ENCODE data around the gene LMF1. TPM values are rescaled to one million over a fixed set of nuclear protein-coding genes. Genes with fewer than 3 reads are reported as not detected.

LMF1 gene
- polyA plus RNA-seq, 12 donors = 8.5 to 16.9 (median 11.0) TPM; not detected in 1

DNA sequence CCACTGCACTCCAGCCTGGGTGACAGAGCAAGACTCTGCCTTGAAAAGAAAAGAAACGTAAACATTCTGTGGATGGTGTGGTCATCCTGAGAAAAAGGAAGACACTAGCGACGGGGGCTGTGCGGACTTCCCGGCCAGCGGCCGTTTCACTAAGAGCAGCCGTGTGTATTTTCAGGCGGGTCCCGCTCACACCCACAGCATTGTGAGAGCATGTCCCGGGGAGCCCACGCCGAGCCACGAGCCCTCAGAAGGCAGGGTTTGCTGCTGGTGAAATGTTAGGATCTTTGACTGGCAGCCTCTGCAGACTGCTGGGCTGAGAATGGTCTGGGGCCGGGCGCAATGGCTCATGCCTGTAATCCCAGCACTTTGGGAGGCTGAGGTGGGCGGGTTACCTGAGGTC lies 40.3 kb downstream of the LMF1 start:
- no peak for DNase-seq

DNA sequence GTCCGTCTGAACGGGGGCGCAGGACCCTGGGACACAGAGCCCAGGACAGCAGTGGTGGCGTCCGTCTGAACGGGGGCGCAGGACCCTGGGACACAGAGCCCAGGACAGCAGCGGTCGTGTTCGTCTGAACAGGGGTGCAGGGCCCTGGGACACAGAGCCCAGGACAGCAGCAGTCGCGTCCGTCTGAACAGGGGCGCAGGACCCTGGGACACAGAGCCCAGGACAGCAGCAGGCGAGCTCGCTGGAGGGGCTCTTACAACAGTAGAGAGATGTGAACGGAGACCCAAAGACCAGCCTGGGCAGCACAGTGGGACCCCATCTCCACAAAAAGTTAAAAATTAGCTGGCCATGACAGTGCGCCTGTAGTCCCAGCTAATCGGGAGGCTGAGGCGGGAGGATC lies 40.7 kb downstream of the LMF1 start:
- no peak for DNase-seq

- no peak for DNase-seq
These were observed 41.3 kb downstream of the LMF1 start for GRCh38 chr16:929227-930073.

- no peak for DNase-seq
These were observed 42.3 kb downstream of the LMF1 start for GRCh38 chr16:928526-928925.

DNA sequence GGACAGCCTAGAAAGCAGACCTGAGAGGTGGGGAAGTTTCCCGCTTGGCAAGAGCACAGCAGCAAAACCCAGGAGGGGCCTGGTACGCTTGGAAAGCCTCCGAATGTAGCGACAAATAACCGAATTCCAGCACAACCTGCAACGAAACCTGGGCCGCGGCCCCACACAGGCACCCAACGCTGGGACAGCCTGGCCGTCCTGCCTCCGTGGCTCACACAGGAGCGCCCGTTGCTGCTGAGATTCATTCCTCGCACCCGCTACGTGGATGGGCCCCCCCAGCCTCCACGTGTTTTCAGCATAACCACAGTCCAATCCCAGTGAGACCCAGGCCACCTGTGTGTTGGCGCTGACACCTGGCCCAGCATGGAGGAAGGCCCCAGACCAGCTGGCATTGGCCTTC lies 42.9 kb downstream of the LMF1 start:
- no peak for DNase-seq

DNA sequence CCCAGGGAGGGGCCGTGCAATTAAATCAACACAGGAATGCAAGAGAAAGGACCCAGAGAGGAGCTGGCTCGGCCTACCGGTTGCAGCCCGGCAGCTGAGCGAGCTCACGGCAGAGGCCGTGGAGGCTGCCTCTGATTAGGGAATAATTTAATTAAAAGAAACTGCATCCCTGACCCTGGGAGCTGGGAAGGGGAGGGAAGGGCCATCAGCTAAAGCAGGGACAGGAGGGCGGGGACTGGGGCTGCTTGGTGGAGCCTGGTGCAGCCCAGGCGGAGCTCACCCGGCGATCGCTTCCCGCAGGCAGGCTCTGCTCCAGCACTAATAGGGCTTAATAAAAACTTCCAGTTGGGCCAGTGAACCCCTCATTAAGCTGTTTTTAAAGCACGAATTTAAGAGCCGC lies 43.4 kb downstream of the LMF1 start:
- DNase-seq = no peak

GRCh38 chr16:926715-927114 lies 44.1 kb downstream of the LMF1 start:
- no peak for DNase-seq

DNA sequence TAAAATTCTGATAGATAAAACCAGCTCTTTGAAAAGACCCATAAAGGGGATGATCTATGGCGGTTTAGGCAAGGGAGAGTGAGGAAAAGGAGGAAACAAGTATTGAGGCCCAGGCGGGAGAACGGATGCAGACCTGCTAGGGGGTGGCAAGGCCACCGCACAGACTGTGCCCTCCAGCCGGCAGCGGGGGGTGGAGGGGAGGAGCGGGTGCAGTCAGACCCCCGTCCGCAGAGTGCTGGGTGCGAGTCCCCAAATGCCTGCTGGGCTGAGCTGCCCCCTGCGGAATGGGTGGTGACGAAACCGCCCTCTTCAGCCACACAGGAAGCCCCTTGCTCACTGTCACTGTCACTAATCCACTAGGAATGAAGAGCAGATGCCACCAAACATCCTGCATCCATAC lies 46.0 kb downstream of the LMF1 start:
- DNase-seq = no peak

- DNase-seq = no peak
These were observed 46.7 kb downstream of the LMF1 start for GRCh38 chr16:924063-924462.

DNA sequence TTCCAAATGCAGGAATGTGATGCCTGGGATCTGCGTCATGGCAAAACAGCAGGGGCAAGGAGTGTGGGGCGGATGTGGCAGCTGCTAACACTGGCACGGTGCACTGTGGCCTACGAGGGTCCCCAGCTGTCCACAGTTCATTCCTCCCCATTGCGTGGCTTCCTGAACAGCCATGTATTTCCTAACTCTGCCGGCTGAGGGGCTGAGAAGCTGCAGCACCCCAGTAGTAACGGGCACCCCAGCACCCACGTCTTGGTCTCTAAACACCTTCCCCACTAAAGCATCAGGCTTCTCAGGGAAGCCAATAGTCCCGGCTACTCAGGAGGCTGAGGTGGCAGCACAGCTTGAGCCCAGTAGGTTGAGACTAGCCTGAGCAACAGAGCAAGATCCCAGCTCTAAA lies 47.6 kb downstream of the LMF1 start:
- DNase-seq = no peak

- no peak for DNase-seq
These were observed 48.7 kb downstream of the LMF1 start for GRCh38 chr16:922051-922450.

GRCh38 chr16:921321-921905 lies 49.4 kb downstream of the LMF1 start:
- DNase-seq = no peak

- peak; percentile 51 for DNase-seq
These were observed 50.1 kb downstream of the LMF1 start for GRCh38 chr16:920717-921116.

- peak; percentile 54 for DNase-seq
These were observed 50.6 kb downstream of the LMF1 start for GRCh38 chr16:920051-920681.

DNA sequence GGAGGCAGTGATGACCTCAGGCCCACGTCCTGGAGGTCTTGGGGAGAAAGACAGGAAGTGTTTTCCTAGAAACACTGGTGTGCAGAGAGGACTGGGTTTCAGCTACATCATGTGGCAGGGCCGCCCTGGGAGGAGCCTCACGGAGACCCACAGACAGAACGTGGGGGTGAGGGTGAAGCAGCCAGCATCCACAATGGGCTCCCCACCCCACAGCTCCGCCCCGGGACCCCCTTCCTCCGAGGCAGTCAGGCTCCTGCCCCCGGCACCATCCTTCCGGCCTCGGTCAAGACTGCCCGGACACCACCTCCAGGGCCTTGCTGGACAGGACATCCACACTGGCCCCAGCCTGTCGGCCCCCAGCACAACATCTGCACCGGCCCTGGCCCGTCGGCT lies 51.1 kb downstream of the LMF1 start:
- DNase-seq = no peak

GRCh38 chr16:918741-919657 lies 51.8 kb downstream of the LMF1 start:
- DNase-seq = no peak

DNA sequence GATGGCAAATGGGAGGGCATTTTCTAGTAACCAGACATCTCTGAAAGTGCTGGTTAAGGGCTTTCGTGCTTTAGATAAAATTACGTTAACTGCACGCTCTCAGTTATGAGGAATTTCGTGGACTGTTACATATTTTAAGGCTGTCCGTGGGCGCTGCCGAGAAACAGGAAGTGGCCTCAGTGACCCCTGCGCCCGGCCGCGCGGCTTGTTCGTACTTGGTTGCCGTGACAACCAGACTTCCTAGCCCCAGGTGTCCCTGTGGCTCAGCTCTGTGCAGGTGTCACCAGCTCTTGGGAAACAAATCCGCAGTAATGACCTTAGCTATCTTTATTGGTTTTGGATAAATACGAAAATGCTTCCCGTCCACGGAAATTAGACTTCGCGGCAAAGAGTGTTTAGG lies 52.7 kb downstream of the LMF1 start:
- no peak for DNase-seq

DNA sequence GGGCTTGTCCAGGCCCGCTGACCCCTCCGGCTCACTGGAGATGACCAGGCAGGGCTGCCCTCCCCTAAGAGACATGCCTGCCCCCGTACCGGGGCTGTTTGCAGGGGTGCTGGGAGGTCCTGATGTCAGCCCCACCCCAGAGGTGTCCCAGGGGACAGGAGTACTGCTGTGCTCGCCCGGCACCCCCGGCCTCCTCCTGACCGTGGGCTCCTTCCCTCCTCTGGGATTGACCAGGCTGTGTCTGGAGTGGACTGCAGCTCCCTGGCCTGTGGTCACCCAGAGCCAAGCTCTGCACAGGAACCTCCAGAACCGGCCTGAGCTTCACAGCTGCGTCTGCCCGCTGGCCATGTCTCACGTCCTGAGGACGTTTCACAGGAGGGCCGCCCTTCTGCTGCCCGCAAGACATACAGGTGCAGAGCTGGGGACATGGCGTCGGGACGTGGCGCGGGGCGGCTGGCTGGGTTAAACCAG lies 53.2 kb downstream of the LMF1 start:
- DNase-seq = no peak

DNA sequence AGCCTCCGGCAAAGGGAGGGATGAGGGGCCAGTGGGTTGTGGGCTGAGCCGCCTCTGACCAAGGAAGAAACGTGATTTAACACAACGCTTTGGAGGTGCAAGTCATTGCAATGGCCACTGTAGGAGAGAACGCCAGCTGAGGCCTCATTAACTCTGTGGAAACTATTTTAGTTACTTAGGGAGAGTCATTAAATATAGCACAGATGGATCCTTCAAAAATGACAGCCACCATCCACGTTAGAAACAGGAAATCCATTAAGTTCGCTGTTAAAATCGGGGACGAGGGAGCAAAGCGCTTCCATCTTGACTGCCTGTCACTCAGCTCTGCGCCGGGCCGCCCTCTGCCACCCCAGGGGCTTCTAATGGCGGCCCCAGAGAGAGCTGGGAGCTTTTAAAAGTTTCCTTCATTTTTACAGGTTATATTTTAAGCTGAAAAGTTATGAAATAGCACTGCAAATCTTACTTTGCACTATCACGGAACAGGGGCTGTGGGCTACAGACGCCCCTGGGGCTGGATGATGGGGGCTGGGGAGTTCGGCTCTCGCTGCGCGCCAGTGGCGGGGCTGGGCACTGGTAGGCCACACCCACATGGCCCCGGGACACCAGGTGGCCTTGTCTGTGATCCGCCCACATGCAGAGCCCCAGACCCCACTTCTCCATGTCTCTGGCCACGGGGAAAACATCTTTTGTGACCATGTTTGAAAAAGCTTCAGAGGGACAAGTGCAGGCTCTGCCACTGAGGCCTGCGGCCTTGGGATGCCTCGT lies 54.6 kb downstream of the LMF1 start:
- DNase-seq = no peak

DNA sequence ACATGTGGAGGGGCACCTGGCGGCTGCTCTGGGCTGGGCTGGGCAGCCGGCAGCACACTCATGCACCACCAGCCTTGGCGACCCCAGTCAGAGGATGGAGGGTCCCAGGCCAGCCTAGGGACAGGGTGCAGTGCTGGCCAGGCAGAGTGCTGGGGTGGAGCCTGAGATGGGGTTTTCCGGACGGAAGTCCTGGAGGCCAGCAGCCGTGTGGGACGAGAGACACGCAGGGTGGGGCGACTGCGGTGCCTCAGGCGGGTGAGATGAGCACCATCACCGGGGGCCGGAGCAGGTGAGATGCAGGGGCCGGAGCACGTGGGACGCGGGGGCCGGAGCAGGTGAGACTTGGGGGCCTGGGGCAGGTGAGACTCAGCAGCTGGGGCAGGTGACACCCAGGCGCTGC lies 55.2 kb downstream of the LMF1 start:
- no peak for DNase-seq

DNA sequence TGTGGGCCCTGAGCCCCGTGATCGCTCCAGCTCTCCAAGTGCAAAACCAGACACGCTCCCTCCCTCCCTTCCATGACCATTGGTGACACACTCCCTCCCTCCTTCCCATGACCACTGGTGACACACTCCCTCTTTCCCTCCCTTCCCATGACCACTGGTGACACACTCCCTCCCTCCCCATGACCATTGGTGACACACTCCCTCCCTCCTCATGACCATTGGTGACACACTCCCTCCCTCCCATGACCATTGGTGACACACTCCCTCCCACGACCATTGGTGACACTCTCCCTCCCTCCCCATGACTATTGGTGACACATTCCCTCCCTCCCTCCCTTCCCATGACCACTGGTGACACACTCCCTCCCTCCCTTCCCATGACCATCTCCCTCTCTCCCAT lies 56.3 kb downstream of the LMF1 start:
- no peak for DNase-seq

Measured in muscle of arm (tissue), 12 donors.